Nephron progenitor cell (in vitro differentiated cells): Measurements from ENCODE around the gene POU4F1.

Experiments used
- DNase-seq: peaks from one replicate; pipeline ENCODE4 v3.0.0; 2021
- H3K27ac Mint-ChIP-seq: 2 replicates; pipeline ENCODE4 v1.8.0; 2021; ENCODE audit warnings: mild to moderate bottlenecking, moderate library complexity, mixed read lengths
- H3K27me3 Mint-ChIP-seq: 2 replicates; pipeline ENCODE4 v1.8.0; 2021; ENCODE audit warnings: mild to moderate bottlenecking, low read depth, mixed read lengths; ENCODE audit not compliant: poor library complexity
- H3K36me3 Mint-ChIP-seq: 2 replicates; pipeline ENCODE4 v1.8.0; 2021; ENCODE audit warnings: low read depth, mixed read lengths
- H3K4me1 Mint-ChIP-seq: 2 replicates; pipeline ENCODE4 v1.8.0; 2021; ENCODE audit warnings: mixed read lengths
- H3K4me3 Mint-ChIP-seq: 2 replicates; pipeline ENCODE4 v1.8.0; 2021; ENCODE audit warnings: mild to moderate bottlenecking, moderate library complexity, mixed read lengths
- H3K9me3 Mint-ChIP-seq: 2 replicates; pipeline ENCODE4 v1.8.0; 2021; ENCODE audit warnings: mild to moderate bottlenecking, moderate library complexity, mixed read lengths
- CTCF ChIP-seq: fragments of 200-600 bp; sonication (generic); IDR thresholded peaks from 2 replicates; pipeline ENCODE4 v1.5.0; 2021; ENCODE audit warnings: antibody characterized with exemption

POU4F1 gene

GRCh38 chr13:78608688-78609463, 5.5 kb upstream of the POU4F1 start:
- Mint-ChIP-seq H3K9me3 (no peaks in the 10 kb centered on the region), H3K4me1 (peaks cover 28% of the 10 kb centered on the region), H3K36me3 (no peaks in the 10 kb centered on the region), H3K4me3 (peak overlapping the region; percentile 70), H3K27ac (no peak overlapping the region), H3K27me3 (peaks cover 94% of the 10 kb centered on the region)
- DNase-seq, result no peak
- no peak for TF ChIP-seq CTCF

GRCh38 chr13:78608252-78608687, 4.9 kb upstream of the POU4F1 start:
- peaks cover 28% of the 10 kb centered on the region for H3K4me1 Mint-ChIP-seq
- no peaks in the 10 kb centered on the region for H3K36me3 Mint-ChIP-seq
- no peak for DNase-seq
- no peak for TF ChIP-seq CTCF
- H3K4me3 Mint-ChIP-seq, result peak overlapping the region; percentile 70
- H3K9me3 Mint-ChIP-seq, result no peaks in the 10 kb centered on the region
- no peak overlapping the region for H3K27ac Mint-ChIP-seq
- peaks cover 100% of the 10 kb centered on the region for H3K27me3 Mint-ChIP-seq

DNA sequence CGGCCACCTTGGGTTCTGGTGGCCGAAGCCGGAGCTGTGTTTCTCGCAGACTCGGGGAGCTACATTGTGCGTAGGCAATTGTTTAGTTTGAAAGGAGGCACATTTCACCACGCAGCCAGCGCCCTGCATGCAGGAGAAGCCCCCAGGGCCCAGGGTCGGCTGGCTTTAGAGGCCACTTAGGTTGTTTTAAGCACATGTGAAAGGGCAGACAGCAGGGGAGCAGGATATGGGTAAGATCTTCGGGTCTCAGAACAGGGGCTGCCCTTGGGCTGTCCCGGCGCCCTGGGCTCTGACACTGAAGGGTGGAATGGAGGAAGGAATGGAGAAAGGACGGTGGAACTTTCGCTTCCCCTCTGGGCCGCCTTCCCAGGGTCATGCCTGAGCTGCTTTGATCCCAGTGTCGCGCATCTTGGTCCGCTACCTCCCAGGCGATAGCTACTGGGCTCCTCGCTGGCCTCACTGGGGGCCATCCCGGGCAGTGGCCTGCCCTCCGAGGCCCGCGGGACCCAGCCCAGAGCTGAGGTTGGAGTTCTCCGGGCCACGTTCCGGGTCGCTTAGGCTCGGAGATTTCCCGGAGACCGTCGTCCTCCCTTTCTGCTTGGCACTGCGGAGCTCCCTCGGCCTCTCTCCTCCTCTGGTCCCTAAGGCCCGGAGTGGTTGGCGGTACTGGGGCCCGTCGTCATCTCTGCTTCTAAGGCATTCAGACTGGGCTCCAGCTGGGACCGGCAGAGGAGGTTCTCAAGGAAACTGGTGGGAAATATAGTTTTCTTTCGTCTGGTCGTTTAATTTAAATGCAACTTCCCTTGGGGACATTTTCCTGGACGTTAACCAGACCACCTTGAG, 4.3 kb upstream of the POU4F1 start:
- no peak for TF ChIP-seq CTCF
- H3K27me3 Mint-ChIP-seq, result peaks cover 100% of the 10 kb centered on the region
- no peaks in the 10 kb centered on the region for H3K9me3 Mint-ChIP-seq
- H3K27ac Mint-ChIP-seq, result no peak overlapping the region
- DNase-seq, result no peak
- H3K4me1 Mint-ChIP-seq, result peaks cover 31% of the 10 kb centered on the region
- H3K4me3 Mint-ChIP-seq, result peak overlapping the region; percentile 70
- H3K36me3 Mint-ChIP-seq, result no peaks in the 10 kb centered on the region

GRCh38 chr13:78606471-78607408, 3.4 kb upstream of the POU4F1 start:
- H3K4me1 Mint-ChIP-seq, result peaks cover 36% of the 10 kb centered on the region
- no peak for TF ChIP-seq CTCF
- peak overlapping the region; percentile 31 for H3K4me3 Mint-ChIP-seq
- no peak overlapping the region for H3K27ac Mint-ChIP-seq
- no peaks in the 10 kb centered on the region for H3K9me3 Mint-ChIP-seq
- peaks cover 97% of the 10 kb centered on the region for H3K27me3 Mint-ChIP-seq
- DNase-seq, result no peak
- no peaks in the 10 kb centered on the region for H3K36me3 Mint-ChIP-seq

GRCh38 chr13:78604782-78605611, 1.6 kb upstream of the POU4F1 start:
- no peak for DNase-seq
- peaks cover 30% of the 10 kb centered on the region for H3K4me1 Mint-ChIP-seq
- no peaks in the 10 kb centered on the region for H3K36me3 Mint-ChIP-seq
- no peaks in the 10 kb centered on the region for H3K9me3 Mint-ChIP-seq
- no peak for TF ChIP-seq CTCF
- H3K27me3 Mint-ChIP-seq, result peaks cover 97% of the 10 kb centered on the region
- H3K4me3 Mint-ChIP-seq, result no peak overlapping the region
- no peak overlapping the region for H3K27ac Mint-ChIP-seq
